ENCODE results near the gene OLFML2A. TPM values are rescaled to one million over a fixed set of nuclear protein-coding genes. Genes with fewer than 3 reads are reported as not detected.

OLFML2A gene
- total and polyA plus RNA-seq, 12 donors, result 5.9 to 51.2 (median 31.8) TPM

- no peaks in the 10 kb centered on the region for H3K27me3 ChIP-seq
- peak overlapping the region; percentile 9 to 56 (median 48) for H3K4me3 ChIP-seq
- WGBS, 2 donors, result 67 to 74% methylated on average over 11 of the region's 11 CpGs
- DNase-seq (no peak), ATAC-seq (peak in 1 of 8 donors; percentile 0)
- TF ChIP-seq CTCF (IDR thresholded peaks at IDR 0.05), result no peak
- peak overlapping the region in 9 of 10 donors; percentile 66 to 92 (median 80) for H3K27ac ChIP-seq
- peaks cover 13 to 45% (median 25%) of the 10 kb centered on the region in 9 donors for H3K4me1 ChIP-seq
- peaks cover 0 to 27% (median 17%) of the 10 kb centered on the region in 9 donors for H3K36me3 ChIP-seq
- H3K9me3 ChIP-seq, result no peaks in the 10 kb centered on the region
- intact Hi-C loops (cut with DNase I), result loop anchor here in 8 of 10 donors (1.0 to 10.0 kb wide), 6 partner anchors 79 to 521 kb away; partner anchors contain the start of gene SCAI (in 1 of the 8)
Measured at GRCh38 chr9:124853605-124854143, 76.7 kb downstream of the OLFML2A start.

GRCh38 chr9:124854161-124854560, 77.2 kb downstream of the OLFML2A start:
- whole genome bisulfite sequencing, 2 donors, result 86 to 88% methylated on average over 8 of the region's 8 CpGs
- DNase-seq, result no peak
- no peaks in the 10 kb centered on the region for H3K27me3 ChIP-seq
- peaks cover 13 to 49% (median 25%) of the 10 kb centered on the region in 9 donors for H3K4me1 ChIP-seq
- no peak for TF ChIP-seq CTCF (IDR thresholded peaks at IDR 0.05)
- H3K36me3 ChIP-seq, result peaks cover 0 to 32% (median 22%) of the 10 kb centered on the region in 9 donors
- ATAC-seq, result no peak
- intact Hi-C loops (cut with DNase I), result loop anchor here in 3 of 10 donors (2.0 to 10.0 kb wide), 3 partner anchors 81 to 521 kb away; partner anchors contain the start of gene SCAI (in 1 of the 3)
- no peak overlapping the region for H3K27ac ChIP-seq
- no peak overlapping the region for H3K4me3 ChIP-seq
- no peaks in the 10 kb centered on the region for H3K9me3 ChIP-seq

GRCh38 chr9:124854822-124855221, 77.9 kb downstream of the OLFML2A start:
- no peak for TF ChIP-seq CTCF (IDR thresholded peaks at IDR 0.05)
- no peaks in the 10 kb centered on the region for H3K27me3 ChIP-seq
- peaks cover 13 to 50% (median 32%) of the 10 kb centered on the region in 9 donors for H3K4me1 ChIP-seq
- H3K9me3 ChIP-seq, result no peaks in the 10 kb centered on the region
- H3K4me3 ChIP-seq, result no peak overlapping the region
- peaks cover 0 to 39% (median 28%) of the 10 kb centered on the region in 9 donors for H3K36me3 ChIP-seq
- H3K27ac ChIP-seq, result no peak overlapping the region
- intact Hi-C loops (cut with DNase I), result loop anchor here in 3 of 10 donors (2.0 to 10.0 kb wide), 3 partner anchors 82 to 520 kb away; partner anchors contain the start of gene SCAI (in 1 of the 3)
- DNase-seq (no peak), ATAC-seq (no peak)
- 66 to 72% methylated on average over 7 of the region's 7 CpGs for WGBS, 2 donors

DNA sequence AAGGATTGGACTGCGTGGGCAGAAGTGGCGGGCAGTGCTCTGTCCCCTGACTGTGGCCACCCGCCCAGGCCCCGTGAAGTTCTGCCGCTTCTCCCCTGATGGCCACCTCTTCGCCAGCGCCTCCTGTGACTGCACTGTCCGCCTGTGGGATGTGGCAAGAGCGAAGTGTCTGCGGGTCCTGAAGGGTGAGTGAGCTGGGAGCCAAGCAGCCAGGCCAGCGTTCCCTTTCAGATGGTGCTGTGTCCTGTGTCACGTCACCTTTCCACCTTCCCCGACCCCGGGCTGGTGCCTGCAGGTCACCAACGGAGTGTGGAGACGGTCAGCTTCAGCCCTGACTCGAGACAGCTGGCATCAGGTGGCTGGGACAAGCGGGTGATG, 78.6 kb downstream of the OLFML2A start:
- ATAC-seq (no peak), DNase-seq (no peak)
- Histone ChIP-seq H3K27me3 (no peaks in the 10 kb centered on the region), H3K4me3 (no peak overlapping the region), H3K27ac (no peak overlapping the region), H3K4me1 (peaks cover 14 to 52% (median 37%) of the 10 kb centered on the region in 9 donors), H3K36me3 (peaks cover 0 to 46% (median 35%) of the 10 kb centered on the region in 9 donors), H3K9me3 (no peaks in the 10 kb centered on the region)
- intact Hi-C loops (cut with DNase I), result loop anchor here in 3 of 10 donors (2.0 to 10.0 kb wide), 3 partner anchors 83 to 519 kb away; partner anchors contain the start of gene SCAI (in 1 of the 3)
- no peak for TF ChIP-seq CTCF (IDR thresholded peaks at IDR 0.05)
- 85 to 88% methylated on average over 18 of the region's 18 CpGs for WGBS, 2 donors
